Hindlimb muscle (tissue), 1 donor: ENCODE results near the gene PPEF2. TPM values are rescaled to one million over a fixed set of nuclear protein-coding genes. Genes with fewer than 3 reads are reported as not detected.
"Not testable (repeated sequence)": the region's sequence is repeated elsewhere in the genome, so short reads cannot be mapped to it uniquely, and the experiment has no call there.

Experiments used
- DNase-seq: peaks from one replicate; pipeline ENCODE4 v3.0.0-alpha.2; 2013
- polyA plus RNA-seq: library from polyadenylated mRNA; unstranded; fragments of 120-200 nt; gene quantifications from one replicate; pipeline ENCODE4 v1.2.1, GENCODE V29; 2013; ENCODE audit not compliant: insufficient read length

Gene PPEF2
- 0.06 TPM for polyA plus RNA-seq

GRCh38 chr4:75902352-75902751 lies at the start of gene PPEF2:
Gene PPEF2 (minus strand): TSS chr4:75902452. CDS start chr4:75896325, 6,127 bp downstream.
- DNase-seq, result no peak

GRCh38 chr4:75950213-75950815 lies 48.1 kb upstream of the PPEF2 start:
- DNase-seq, result no peak

- DNase-seq, result no peak
Observed at GRCh38 chr4:75948822-75949444, 46.7 kb upstream of the PPEF2 start.

GRCh38 chr4:75940692-75941253 lies 38.5 kb upstream of the PPEF2 start, which contains the start of gene NAAA:
Gene NAAA (minus strand): TSS chr4:75941013. CDS start chr4:75940949, 64 bp downstream.
- peak; percentile 77 for DNase-seq

- DNase-seq, result peak; percentile 40
Observed at GRCh38 chr4:75939890-75940691, 37.8 kb upstream of the PPEF2 start.

GRCh38 chr4:75935628-75936027 lies 33.4 kb upstream of the PPEF2 start:
- no peak for DNase-seq

- no peak for DNase-seq
Observed at GRCh38 chr4:75930152-75930551, 27.9 kb upstream of the PPEF2 start.

- not testable (repeated sequence) for DNase-seq
Observed at GRCh38 chr4:75924916-75925315, 22.7 kb upstream of the PPEF2 start.

- no peak for DNase-seq
Observed at GRCh38 chr4:75924309-75924827, 22.1 kb upstream of the PPEF2 start.

- no peak for DNase-seq
Observed at GRCh38 chr4:75922588-75922987, 20.3 kb upstream of the PPEF2 start.

- no peak for DNase-seq
Observed at GRCh38 chr4:75921910-75922309, 19.7 kb upstream of the PPEF2 start.

- no peak for DNase-seq
Observed at GRCh38 chr4:75920327-75920726, 18.1 kb upstream of the PPEF2 start.

- DNase-seq, result peak; percentile 36
Observed at GRCh38 chr4:75919920-75920319, 17.7 kb upstream of the PPEF2 start.

- peak; percentile 26 for DNase-seq
Observed at GRCh38 chr4:75916091-75916661, 13.9 kb upstream of the PPEF2 start.

GRCh38 chr4:75912968-75913367 lies 10.7 kb upstream of the PPEF2 start:
- no peak for DNase-seq

GRCh38 chr4:75910831-75911230 lies 8.6 kb upstream of the PPEF2 start:
- not testable (repeated sequence) for DNase-seq

- no peak for DNase-seq
Observed at GRCh38 chr4:75909405-75909804, 7.2 kb upstream of the PPEF2 start.

GRCh38 chr4:75908555-75908954 lies 6.3 kb upstream of the PPEF2 start:
- no peak for DNase-seq

GRCh38 chr4:75907966-75908365 lies 5.7 kb upstream of the PPEF2 start:
- DNase-seq, result no peak

- DNase-seq, result no peak
Observed at GRCh38 chr4:75904076-75904475, 1.8 kb upstream of the PPEF2 start.

GRCh38 chr4:75898536-75898935 lies 3.7 kb downstream of the PPEF2 start:
- no peak for DNase-seq

- no peak for DNase-seq
Observed at GRCh38 chr4:75895744-75896314, 6.4 kb downstream of the PPEF2 start.
